K562 (cell line): ENCODE results near the gene ULK2. TPM values are rescaled to one million over a fixed set of nuclear protein-coding genes. Genes with fewer than 3 reads are reported as not detected.

Experiments
- ATAC-seq: fragments of 200-7000 bp; cut with Tn5 transposase; 3 replicates; pipeline ENCODE4 v1.9.1; 2020; ENCODE audit warnings: moderate library complexity
- BruUV-seq: library from RNA; stranded (reverse); fragments of 400-500 nt; replicated peaks from 2 replicates; lab custom pipeline; 2021; lab: Mats Ljungman, UMichigan
- CTCF ChIA-PET: fragments of 300-600 bp; formaldehyde crosslinking; extraction: SDS; loops from one replicate; lab custom pipeline; 2021; ENCODE audit warnings: low intra/inter-chr PET ratio; lab: Yijun Ruan, JAX
- POLR2A ChIA-PET: fragments of 300-600, 350-650 bp; sonication (Branson Sonifier 250); formaldehyde crosslinking; extraction: SDS; loops from one replicate; lab custom pipeline; 2021; ENCODE audit warnings: antibody characterized with exemption, inconsistent platforms; lab: Yijun Ruan, JAX
- DNase-seq, 4 experiments: peaks; one replicate each; pipeline versions ENCODE4 v3.0.0 to v3.0.0-alpha.2; 2011 to 2018; ENCODE audit warnings: low spot score in 3 of 4, mixed read lengths in 3 of 4; ENCODE audit errors: extremely low read depth in 1 of 4
- FAIRE-seq: peaks from 2 replicates; lab custom pipeline; 2011; peaks lifted over from hg19 to GRCh38; lab: Jason Lieb, UNC
- H2AFZ ChIP-seq: 2 replicates; pipeline ENCODE4 v1.6.0; 2011; ENCODE audit warnings: low read depth, low read length, control low read depth, inconsistent platforms
- H3K27ac ChIP-seq: fragments of 200-600 bp; 3 replicates; pipeline ENCODE4 v1.8.0; 2011; ENCODE audit warnings: low read depth, mild to moderate bottlenecking, control low read depth, inconsistent platforms, low read length, moderate library complexity, mixed read lengths; ENCODE audit errors: extremely low read depth
- H3K27me3 ChIP-seq, 2 experiments: fragments of 300-600 bp in 1 of 2; 2 replicates in 1 of 2; 3 replicates in 1 of 2; pipeline versions ENCODE4 v1.6.0 to v1.8.0; 2011; ENCODE audit warnings: inconsistent platforms in 2 of 2, low read length in 2 of 2, mild to moderate bottlenecking in 1 of 2, mixed read lengths in 1 of 2, moderate library complexity in 1 of 2; ENCODE audit not compliant: control insufficient read depth in 2 of 2, insufficient read depth in 2 of 2
- H3K36me3 ChIP-seq: fragments of 300-600 bp; 3 replicates; pipeline ENCODE4 v1.8.0; 2011; ENCODE audit warnings: mild to moderate bottlenecking, low read length, inconsistent platforms; ENCODE audit not compliant: control insufficient read depth, insufficient read depth
- H3K4me1 ChIP-seq, 2 experiments: fragments of 200-600 bp in 1 of 2; replicated peaks in 1 of 2; 2 replicates in 1 of 2; 3 replicates in 1 of 2; pipeline versions ENCODE4 v1.5.1 to v1.8.0; 2011; ENCODE audit warnings: inconsistent platforms in 2 of 2, low read length in 2 of 2, mild to moderate bottlenecking in 1 of 2, mixed read lengths in 1 of 2, moderate library complexity in 1 of 2; ENCODE audit not compliant: control insufficient read depth in 2 of 2, insufficient read depth in 2 of 2
- H3K4me2 ChIP-seq: 2 replicates; pipeline ENCODE4 v1.6.1; 2011; ENCODE audit warnings: low read length, control low read depth, inconsistent platforms, mixed read lengths; ENCODE audit not compliant: insufficient read depth
- H3K4me3 ChIP-seq: fragments of 200-600 bp; sonication (generic), shearing (Covaris generic); 2 replicates; pipeline ENCODE4 v1.5.1; 2016; ENCODE audit warnings: control low read depth, inconsistent platforms
- H3K79me2 ChIP-seq: fragments of 200-600 bp; 3 replicates; pipeline ENCODE4 v1.8.0; 2011; ENCODE audit warnings: low read length, inconsistent platforms; ENCODE audit not compliant: control insufficient read depth, insufficient read depth
- H3K9ac ChIP-seq, 2 experiments: 2 replicates each; pipeline versions ENCODE4 v1.6.0 to v1.6.1; 2011; ENCODE audit warnings: low read depth in 2 of 2, low read length in 2 of 2, control low read depth in 1 of 2, inconsistent platforms in 1 of 2, mild to moderate bottlenecking in 1 of 2, mixed read lengths in 1 of 2; ENCODE audit not compliant: insufficient read depth in 1 of 2
- H3K9me1 ChIP-seq: one replicate; pipeline ENCODE4 v1.6.0; 2011; ENCODE audit warnings: inconsistent platforms, mild to moderate bottlenecking, low read length, moderate library complexity; ENCODE audit not compliant: control insufficient read depth, insufficient read depth
- H3K9me3 ChIP-seq: replicated peaks from 2 replicates; pipeline ENCODE4 v1.5.1; 2011; ENCODE audit warnings: low read depth, low read length, inconsistent platforms; ENCODE audit not compliant: control insufficient read depth, insufficient read depth
- H4K20me1 ChIP-seq: replicated peaks from 2 replicates; pipeline ENCODE4 v1.6.1; 2011; ENCODE audit warnings: low read length, inconsistent platforms, mixed read lengths; ENCODE audit not compliant: control insufficient read depth, insufficient read depth
- ARID2 ChIP-seq: fragments of 450-650 bp; IDR thresholded peaks from 2 replicates; pipeline ENCODE4 v1.6.1; 2017; ENCODE audit warnings: antibody characterized with exemption, mild to moderate bottlenecking
- CCAR2 ChIP-seq: fragments of 200-400 bp; formaldehyde crosslinking; IDR thresholded peaks from 2 replicates; pipeline ENCODE4 v1.6.1; 2017; ENCODE audit warnings: mild to moderate bottlenecking, low read depth, low read length
- DEAF1 ChIP-seq: fragments of 450-650 bp; formaldehyde crosslinking; IDR thresholded peaks from 2 replicates; pipeline ENCODE4 v1.4.0; 2020; ENCODE audit warnings: mild to moderate bottlenecking, moderate library complexity
- ELK3 ChIP-seq: fragments of 450-650 bp; formaldehyde crosslinking; IDR thresholded peaks from 2 replicates; pipeline ENCODE4 v1.4.0; 2020; ENCODE audit warnings: mild to moderate bottlenecking
- ETV6 ChIP-seq, 3 experiments: fragments of 150-350 bp in 1 of 3; sonication (generic) in 1 of 3; formaldehyde crosslinking in 1 of 3; IDR thresholded peaks; 2 replicates each; pipeline versions ENCODE4 v1.6.1 to v1.8.0; 2014 to 2022; ENCODE audit warnings: borderline replicate concordance in 2 of 3, low read depth in 2 of 3, antibody characterized with exemption in 1 of 3, low read length in 1 of 3, mild to moderate bottlenecking in 1 of 3, missing genetic modification reagents in 1 of 3
- ZNF644 ChIP-seq: fragments of 200-800 bp; sonication (Bioruptor generic); IDR thresholded peaks from 2 replicates; pipeline ENCODE4 v1.6.1; 2016; ENCODE audit warnings: low read depth, missing genetic modification characterization, missing compliant biosample characterization
- WGBS: fragments of 100-300 bp; shearing (Covaris generic); methylation state at CpG from one replicate; pipeline ENCODE4 v1.1.6; 2016; ENCODE audit warnings: low coverage, mixed read lengths; ENCODE audit not compliant: insufficient coverage; ENCODE audit errors: missing lambda C conversion rate; 5-methylcytosine and 5-hydroxymethylcytosine counted together
- in situ Hi-C: fragments of 300-500 bp; cut with MboI; formaldehyde crosslinking; loops from 4 replicates; pipeline ENCODE4 v1.15.0; 2018; ENCODE audit warnings: inconsistent platforms, mixed read lengths
- intact Hi-C: fragments of 100-400 bp; cut with micrococcal nuclease; formaldehyde crosslinking; loops from 2 replicates; pipeline ENCODE4 v1.14.2; 2022
- polyA plus RNA-seq, 8 experiments: library from polyadenylated mRNA; depleted of rRNA in 4 of 8; stranded (reverse) in 5 of 8; unstranded in 3 of 8; fragments of >200 nt; fragmentation: Nextera tagmentation in 2 of 8; fragmentation: Illumina TruSeq in 1 of 8; extraction: Ambion mirVana in 2 of 8; extraction: Trizol in 1 of 8; gene quantifications; 2 replicates each; pipeline versions ENCODE4 v1.2.1 to v1.2.3, GENCODE V29; 2011 to 2014; ENCODE audit warnings: inconsistent platforms in 1 of 8, missing spikeins in 1 of 8
- total RNA-seq, 7 experiments: library from RNA; depleted of rRNA in 6 of 7; stranded (reverse); fragments of >200 nt in 6 of 7; fragmentation: Illumina TruSeq in 2 of 7; extraction: Trizol in 2 of 7; gene quantifications; 2 replicates each; pipeline versions ENCODE4 v1.2.1 to v1.2.3, GENCODE V29; 2011 to 2021; ENCODE audit warnings: low replicate concordance in 1 of 7

The ULK2 gene
- total and polyA plus RNA-seq, 9 of the 15 experiments (the other 6 are each of a cell fraction or from before 2014, with no cell fraction given), result 0.01 to 0.18 (median 0.07) TPM; not detected in 5

GRCh38 chr17:19770985-19771735 lies 96.6 kb downstream of the ULK2 start:
- no peaks in the 10 kb centered on the region for H3K36me3 ChIP-seq
- ChIA-PET CTCF (no interaction called here), POLR2A (interaction anchor here (0.7 kb wide), 1 partner anchor 202 kb away, joined by 3 read pairs; no protein-coding TSS in a partner anchor)
- no peak overlapping the region for H3K4me2 ChIP-seq
- H3K4me3 ChIP-seq, result no peak overlapping the region
- TF ChIP-seq ARID2, result no peak
- no peak for TF ChIP-seq DEAF1
- no peak for TF ChIP-seq ELK3 (CRISPR knock-in tag)
- no peak for TF ChIP-seq CCAR2
- TF ChIP-seq ZNF644 (tag), result no peak
- no peak for TF ChIP-seq ETV6 (IDR thresholded peaks at IDR 0.05; ENCODE audit: borderline replicate concordance in 1 of 2, low read depth in 2 of 2, low read length in 1 of 2)
- no peak for TF ChIP-seq ETV6 (CRISPR knock-in tag; IDR thresholded peaks at IDR 0.05; ENCODE audit: borderline replicate concordance)
- in situ Hi-C loops (no loop called here), intact Hi-C loops (no loop called here)
- H2AFZ ChIP-seq, result no peak overlapping the region
- H3K4me1 ChIP-seq, result no peaks in the 10 kb centered on the region
- no peaks in the 10 kb centered on the region for H3K79me2 ChIP-seq
- no peak for FAIRE-seq
- ATAC-seq, result no peak
- H3K27me3 ChIP-seq, result peaks cover 0 to 11% of the 10 kb centered on the region in 2 experiments; a peak in 1 of 5 replicates
- WGBS, result 2% methylated on average over 5 of the region's 6 CpGs
- no peak overlapping the region for H3K27ac ChIP-seq
- DNase-seq, result no peak
- no peaks in the 10 kb centered on the region for H3K9me3 ChIP-seq
- no peaks in the 10 kb centered on the region for H3K9me1 ChIP-seq
- BruUV-seq, result no TSS peak
- no peaks in the 10 kb centered on the region for H4K20me1 ChIP-seq
- no peak overlapping the region for H3K9ac ChIP-seq
